Liver (tissue), 9 donors: Measurements from ENCODE around the gene SORCS2. TPM values are rescaled to one million over a fixed set of nuclear protein-coding genes. Genes with fewer than 3 reads are reported as not detected.

Source experiments
- DNase-seq: peaks from one replicate; pipeline ENCODE4 v3.0.0-alpha.2; 2017; ENCODE audit warnings: low spot score
- H3K27ac ChIP-seq, 2 donors: one replicate each; pipeline ENCODE4 v1.7.0; 2013; ENCODE audit warnings: inconsistent platforms in 2 of 2, low read length in 2 of 2, control low read depth in 1 of 2, low read depth in 1 of 2, mild to moderate bottlenecking in 1 of 2
- H3K27me3 ChIP-seq, 4 donors: one replicate each; pipeline versions ENCODE4 v1.6.1 to v1.7.0; 2013; ENCODE audit warnings: low read length in 3 of 4, inconsistent platforms in 1 of 4, mild to moderate bottlenecking in 1 of 4, moderate library complexity in 1 of 4; ENCODE audit not compliant: control insufficient read depth in 4 of 4, insufficient read depth in 4 of 4
- H3K36me3 ChIP-seq, 4 donors: one replicate each; pipeline versions ENCODE4 v1.6.1 to v1.7.0; 2013; ENCODE audit warnings: low read length in 3 of 4, mild to moderate bottlenecking in 3 of 4, low read depth in 1 of 4, moderate library complexity in 1 of 4; ENCODE audit not compliant: control insufficient read depth in 4 of 4, insufficient read depth in 3 of 4
- H3K4me1 ChIP-seq, 4 donors: one replicate each; pipeline versions ENCODE4 v1.6.1 to v1.7.0; 2013; ENCODE audit warnings: low read length in 3 of 4, mild to moderate bottlenecking in 3 of 4, moderate library complexity in 1 of 4; ENCODE audit not compliant: control insufficient read depth in 4 of 4, insufficient read depth in 4 of 4
- H3K4me3 ChIP-seq, 3 donors: one replicate each; pipeline versions ENCODE4 v1.6.1 to v1.7.0; 2013; ENCODE audit warnings: low read length in 3 of 3, control low read depth in 1 of 3, low read depth in 1 of 3, mild to moderate bottlenecking in 1 of 3
- H3K9ac ChIP-seq, 2 donors: one replicate each; pipeline ENCODE4 v1.7.0; 2013; ENCODE audit warnings: low read length in 2 of 2, mild to moderate bottlenecking in 2 of 2, moderate library complexity in 2 of 2, control low read depth in 1 of 2, low read depth in 1 of 2
- H3K9me3 ChIP-seq, 4 donors: one replicate each; pipeline versions ENCODE4 v1.6.1 to v1.7.0; 2013; ENCODE audit warnings: low read length in 3 of 4; ENCODE audit not compliant: control insufficient read depth in 4 of 4
- EGR1 ChIP-seq, 2 donors: IDR thresholded peaks; 2 replicates each; pipeline ENCODE4 v1.6.1; 2016 to 2018; ENCODE audit warnings: antibody characterized with exemption in 2 of 2, low read depth in 2 of 2
- FOXA1 ChIP-seq: IDR thresholded peaks from 2 replicates; pipeline ENCODE4 v1.6.1; 2016; ENCODE audit warnings: antibody characterized with exemption
- FOXA2 ChIP-seq: IDR thresholded peaks from 2 replicates; pipeline ENCODE4 v1.6.1; 2016; ENCODE audit warnings: antibody characterized with exemption
- GABPA ChIP-seq, 2 donors: IDR thresholded peaks in 1 of 2; conservative IDR thresholded peaks in 1 of 2; 2 replicates each; pipeline ENCODE4 v1.6.1; 2016; ENCODE audit warnings: antibody characterized with exemption in 2 of 2, mild to moderate bottlenecking in 1 of 2, moderate library complexity in 1 of 2
- HNF4G ChIP-seq: IDR thresholded peaks from 2 replicates; pipeline ENCODE4 v1.6.1; 2016; ENCODE audit warnings: antibody characterized with exemption
- JUND ChIP-seq, 2 donors: IDR thresholded peaks; 2 replicates each; pipeline ENCODE4 v1.6.1; 2016; ENCODE audit warnings: antibody characterized with exemption in 2 of 2
- NR2F2 ChIP-seq: IDR thresholded peaks from 2 replicates; pipeline ENCODE4 v1.6.1; 2016; ENCODE audit warnings: antibody characterized with exemption
- RAD21 ChIP-seq, 2 donors: IDR thresholded peaks; 2 replicates each; pipeline ENCODE4 v1.6.1; 2016; ENCODE audit warnings: antibody characterized with exemption in 2 of 2, mild to moderate bottlenecking in 2 of 2
- RXRA ChIP-seq, 2 donors: IDR thresholded peaks; 2 replicates each; pipeline ENCODE4 v1.6.1; 2017 to 2018; ENCODE audit warnings: antibody characterized with exemption in 2 of 2, mild to moderate bottlenecking in 1 of 2
- SP1 ChIP-seq: IDR thresholded peaks from 2 replicates; pipeline ENCODE4 v1.6.1; 2018; ENCODE audit warnings: antibody characterized with exemption, mild to moderate bottlenecking
- ZBTB33 ChIP-seq: IDR thresholded peaks from 2 replicates; pipeline ENCODE4 v1.6.1; 2016; ENCODE audit warnings: antibody characterized with exemption
- WGBS: extraction: QIAGEN DNeasy Blood & Tissue Kit; methylation state at CpG from one replicate; pipeline ENCODE4 v1.1.7; 2013; 5-methylcytosine and 5-hydroxymethylcytosine counted together
- polyA plus RNA-seq, 2 donors: library from polyadenylated mRNA; stranded (reverse) in 1 of 2; unstranded in 1 of 2; fragments of 200-250 nt in 1 of 2; fragments of >200 nt in 1 of 2; fragmentation: Nextera tagmentation in 1 of 2; extraction: Ambion mirVana in 1 of 2; gene quantifications; one replicate each; pipeline versions ENCODE4 v1.2.1 to v1.2.3, GENCODE V29; 2013 to 2015
- total RNA-seq, 2 donors: library from RNA; depleted of rRNA; stranded (reverse); fragments of >200 nt; gene quantifications; one replicate each; pipeline ENCODE4 v1.2.3, GENCODE V29; 2014
- TF ChIP-seq, protein P1 (sequence below): IDR thresholded peaks from 2 replicates; pipeline ENCODE4 v1.6.1; 2016; ENCODE audit warnings: antibody characterized with exemption
- TF ChIP-seq, protein P2 (sequence below): IDR thresholded peaks from 2 replicates; pipeline ENCODE4 v1.6.1; 2016; ENCODE audit warnings: antibody characterized with exemption, mild to moderate bottlenecking
- donor health status: healthy.
- donor health status: healthy.
- donor health status: healthy.
- donor health status: healthy.
- donor health status: healthy.

Gene SORCS2
- total and polyA plus RNA-seq, 4 donors: 0.10 to 1.4 (median 0.92) TPM

DNA sequence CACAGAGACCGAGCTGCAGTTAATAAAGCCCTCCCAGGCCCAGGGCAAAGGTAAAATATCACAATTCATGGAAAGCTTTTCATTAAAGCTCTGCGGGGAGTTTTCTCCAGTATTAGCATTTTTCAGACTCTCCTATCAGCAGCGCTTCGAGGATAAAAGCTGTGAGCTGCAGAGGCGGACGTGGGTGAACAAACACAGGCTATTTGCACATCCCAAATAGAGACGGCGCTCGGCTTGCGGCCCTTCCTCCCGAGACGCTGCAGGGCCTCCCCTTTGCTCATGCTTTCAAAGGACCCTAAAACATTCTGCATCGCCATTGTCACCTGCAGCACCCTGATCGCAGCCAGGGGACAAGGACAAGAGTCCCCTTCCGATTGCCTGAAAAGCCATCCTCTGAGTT lies 97.3 kb downstream of the SORCS2 start:
- Histone ChIP-seq H3K9me3 (no peaks in the 10 kb centered on the region), H3K4me3 (no peak overlapping the region), H3K27me3 (no peaks in the 10 kb centered on the region), H3K9ac (no peak overlapping the region), H3K4me1 (peaks cover 0 to 12% (median 5%) of the 10 kb centered on the region in 4 donors), H3K36me3 (no peaks in the 10 kb centered on the region), H3K27ac (no peak overlapping the region)
- DNase-seq: no peak
- 50% methylated on average over 15 of the region's 15 CpGs for WGBS
- TF ChIP-seq GABPA (IDR thresholded peaks at IDR 0.05 in 1 of 2, conservative IDR thresholded peaks at IDR 0.05 in 1 of 2): no peak

DNA sequence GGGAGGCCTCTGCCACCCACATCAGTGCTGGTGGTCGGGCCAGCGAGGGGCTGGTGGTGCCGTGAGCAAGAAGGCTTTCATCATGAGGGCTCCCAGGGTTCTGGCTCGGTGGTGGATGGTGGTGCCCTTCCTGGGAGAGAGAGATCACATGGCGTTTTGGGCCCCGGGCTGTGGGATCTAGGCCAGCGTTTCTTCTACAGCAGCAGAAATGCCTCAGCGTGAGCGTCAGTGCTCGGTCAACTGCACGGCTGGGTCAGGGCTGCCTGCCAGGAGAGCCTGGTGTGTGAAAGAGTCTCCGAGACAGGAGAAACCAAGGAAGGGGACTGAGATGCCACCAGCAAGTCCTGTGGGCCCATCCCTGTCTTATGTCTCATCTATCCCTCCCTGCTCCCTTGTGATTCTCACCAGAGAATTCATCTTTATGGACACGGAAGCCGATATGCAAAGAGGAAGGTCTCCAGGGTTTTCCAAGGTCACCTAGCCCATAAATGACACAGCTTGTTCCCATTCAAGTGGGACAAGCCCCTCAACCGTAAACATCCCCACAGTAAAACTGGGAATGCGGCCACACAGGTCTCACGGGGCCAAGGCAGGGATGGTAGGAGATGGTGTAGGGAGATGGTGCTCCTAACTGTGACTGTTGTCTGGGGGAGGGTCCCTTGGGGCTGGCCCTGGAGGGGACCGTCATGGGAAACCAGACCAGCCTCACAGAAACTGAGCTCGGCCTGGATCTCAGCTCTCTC lies 99.2 kb downstream of the SORCS2 start:
- no peak for TF ChIP-seq RXRA (IDR thresholded peaks at IDR 0.05)
- no peak for TF ChIP-seq SP1
- TF ChIP-seq, protein P1, sequence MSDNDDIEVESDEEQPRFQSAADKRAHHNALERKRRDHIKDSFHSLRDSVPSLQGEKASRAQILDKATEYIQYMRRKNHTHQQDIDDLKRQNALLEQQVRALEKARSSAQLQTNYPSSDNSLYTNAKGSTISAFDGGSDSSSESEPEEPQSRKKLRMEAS: no peak
- TF ChIP-seq, protein P2, sequence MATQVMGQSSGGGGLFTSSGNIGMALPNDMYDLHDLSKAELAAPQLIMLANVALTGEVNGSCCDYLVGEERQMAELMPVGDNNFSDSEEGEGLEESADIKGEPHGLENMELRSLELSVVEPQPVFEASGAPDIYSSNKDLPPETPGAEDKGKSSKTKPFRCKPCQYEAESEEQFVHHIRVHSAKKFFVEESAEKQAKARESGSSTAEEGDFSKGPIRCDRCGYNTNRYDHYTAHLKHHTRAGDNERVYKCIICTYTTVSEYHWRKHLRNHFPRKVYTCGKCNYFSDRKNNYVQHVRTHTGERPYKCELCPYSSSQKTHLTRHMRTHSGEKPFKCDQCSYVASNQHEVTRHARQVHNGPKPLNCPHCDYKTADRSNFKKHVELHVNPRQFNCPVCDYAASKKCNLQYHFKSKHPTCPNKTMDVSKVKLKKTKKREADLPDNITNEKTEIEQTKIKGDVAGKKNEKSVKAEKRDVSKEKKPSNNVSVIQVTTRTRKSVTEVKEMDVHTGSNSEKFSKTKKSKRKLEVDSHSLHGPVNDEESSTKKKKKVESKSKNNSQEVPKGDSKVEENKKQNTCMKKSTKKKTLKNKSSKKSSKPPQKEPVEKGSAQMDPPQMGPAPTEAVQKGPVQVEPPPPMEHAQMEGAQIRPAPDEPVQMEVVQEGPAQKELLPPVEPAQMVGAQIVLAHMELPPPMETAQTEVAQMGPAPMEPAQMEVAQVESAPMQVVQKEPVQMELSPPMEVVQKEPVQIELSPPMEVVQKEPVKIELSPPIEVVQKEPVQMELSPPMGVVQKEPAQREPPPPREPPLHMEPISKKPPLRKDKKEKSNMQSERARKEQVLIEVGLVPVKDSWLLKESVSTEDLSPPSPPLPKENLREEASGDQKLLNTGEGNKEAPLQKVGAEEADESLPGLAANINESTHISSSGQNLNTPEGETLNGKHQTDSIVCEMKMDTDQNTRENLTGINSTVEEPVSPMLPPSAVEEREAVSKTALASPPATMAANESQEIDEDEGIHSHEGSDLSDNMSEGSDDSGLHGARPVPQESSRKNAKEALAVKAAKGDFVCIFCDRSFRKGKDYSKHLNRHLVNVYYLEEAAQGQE: no peak
- TF ChIP-seq HNF4G: no peak
- TF ChIP-seq RAD21 (IDR thresholded peaks at IDR 0.05): no peak
- no peak for TF ChIP-seq NR2F2
- no peak for TF ChIP-seq JUND (IDR thresholded peaks at IDR 0.05)
- no peak for TF ChIP-seq EGR1 (IDR thresholded peaks at IDR 0.05; ENCODE audit: low read depth in 2 of 2)
- no peak for TF ChIP-seq ZBTB33
- no peak for TF ChIP-seq FOXA1
- TF ChIP-seq GABPA (IDR thresholded peaks at IDR 0.05 in 1 of 2, conservative IDR thresholded peaks at IDR 0.05 in 1 of 2): no peak
- TF ChIP-seq FOXA2: no peak
- Histone ChIP-seq H3K36me3 (no peaks in the 10 kb centered on the region), H3K27me3 (no peaks in the 10 kb centered on the region), H3K9ac (no peak overlapping the region), H3K9me3 (no peaks in the 10 kb centered on the region), H3K4me1 (peaks cover 0 to 12% (median 5%) of the 10 kb centered on the region in 4 donors), H3K4me3 (no peak overlapping the region), H3K27ac (no peak overlapping the region)
- WGBS: 80% methylated on average over 19 of the region's 19 CpGs
- DNase-seq: no peak
